Measurements from ENCODE around the gene PIP5K1C. TPM values are rescaled to one million over a fixed set of nuclear protein-coding genes. Genes with fewer than 3 reads are reported as not detected.

The PIP5K1C gene
- total RNA-seq, 1 experiment from 2014 or later, result 34.0 TPM

- no peak overlapping the region for H3K27ac Mint-ChIP-seq
- H3K4me3 Mint-ChIP-seq, result no peak overlapping the region
- no peaks in the 10 kb centered on the region for H3K4me1 Mint-ChIP-seq
- DNase-seq (ENCODE audit: low spot score) (no peak), ATAC-seq (no peak)
- no peaks in the 10 kb centered on the region for H3K27me3 Mint-ChIP-seq (ENCODE audit: low read depth)
- CTCF ChIA-PET, result interaction anchor here (1.1 kb wide), 1 partner anchor 10 kb away, joined by 4 read pairs; no protein-coding TSS in a partner anchor
- peaks cover 6% of the 10 kb centered on the region; the same call in 1 of the 2 replicates for H3K36me3 Mint-ChIP-seq
- POLR2A ChIA-PET, result no interaction called here
- no peaks in the 10 kb centered on the region for H3K9me3 Mint-ChIP-seq
- TF ChIP-seq ZNF281 (CRISPR knock-in tag; IDR thresholded peaks at IDR 0.05), result no peak
Measured at GRCh38 chr19:3643674-3644313, 56.5 kb downstream of the PIP5K1C start.

GRCh38 chr19:3642987-3643673, 57.1 kb downstream of the PIP5K1C start:
- no peaks in the 10 kb centered on the region for H3K9me3 Mint-ChIP-seq
- DNase-seq (ENCODE audit: low spot score), result peak; percentile 79
- H3K4me1 Mint-ChIP-seq, result no peaks in the 10 kb centered on the region
- ChIA-PET CTCF (no interaction called here), POLR2A (no interaction called here)
- TF ChIP-seq FOXK1 (CRISPR knock-in tag; IDR thresholded peaks at IDR 0.05) (no peak), ETV6 (CRISPR knock-in tag; IDR thresholded peaks at IDR 0.05) (no peak), ERG (CRISPR knock-in tag; IDR thresholded peaks at IDR 0.05) (no peak), E2F5 (CRISPR knock-in tag; IDR thresholded peaks at IDR 0.05) (no peak), MXD4 (CRISPR knock-in tag; IDR thresholded peaks at IDR 0.05; ENCODE audit: borderline replicate concordance) (no peak), ZNF396 (CRISPR knock-in tag; IDR thresholded peaks at IDR 0.05; ENCODE audit: borderline replicate concordance) (no peak), NR2C2 (CRISPR knock-in tag; IDR thresholded peaks at IDR 0.05) (no peak), ATF1 (CRISPR knock-in tag; IDR thresholded peaks at IDR 0.05) (no peak), ZNF416 (CRISPR knock-in tag; IDR thresholded peaks at IDR 0.05) (no peak), EMX1 (CRISPR knock-in tag; IDR thresholded peaks at IDR 0.05) (no peak)
- no peak overlapping the region; the same call in 1 of the 2 replicates for H3K4me3 Mint-ChIP-seq
- no peaks in the 10 kb centered on the region for H3K27me3 Mint-ChIP-seq (ENCODE audit: low read depth)
- H3K36me3 Mint-ChIP-seq, result peaks cover 10% of the 10 kb centered on the region; the same call in 1 of the 2 replicates
- no peak overlapping the region for H3K27ac Mint-ChIP-seq
- ATAC-seq, result peak; percentile 83

GRCh38 chr19:3642296-3642695, 58.0 kb downstream of the PIP5K1C start:
- ChIA-PET CTCF (no interaction called here), POLR2A (no interaction called here)
- Mint-ChIP-seq H3K4me3 (no peak overlapping the region), H3K27me3 (ENCODE audit: low read depth) (no peaks in the 10 kb centered on the region), H3K4me1 (no peaks in the 10 kb centered on the region), H3K9me3 (no peaks in the 10 kb centered on the region), H3K36me3 (peaks cover 10% of the 10 kb centered on the region; the same call in 1 of the 2 replicates), H3K27ac (no peak overlapping the region)
- ATAC-seq (no peak), DNase-seq (ENCODE audit: low spot score) (no peak)
- TF ChIP-seq PRRX2 (CRISPR knock-in tag; IDR thresholded peaks at IDR 0.05) (no peak), ZNF532 (CRISPR knock-in tag; IDR thresholded peaks at IDR 0.05; ENCODE audit: borderline replicate concordance) (no peak), FOXP4 (CRISPR knock-in tag; IDR thresholded peaks at IDR 0.05) (no peak), PRDM15 (CRISPR knock-in tag; IDR thresholded peaks at IDR 0.05) (no peak)
